ENCODE measurements around the gene STXBP1.

The STXBP1 gene

DNA sequence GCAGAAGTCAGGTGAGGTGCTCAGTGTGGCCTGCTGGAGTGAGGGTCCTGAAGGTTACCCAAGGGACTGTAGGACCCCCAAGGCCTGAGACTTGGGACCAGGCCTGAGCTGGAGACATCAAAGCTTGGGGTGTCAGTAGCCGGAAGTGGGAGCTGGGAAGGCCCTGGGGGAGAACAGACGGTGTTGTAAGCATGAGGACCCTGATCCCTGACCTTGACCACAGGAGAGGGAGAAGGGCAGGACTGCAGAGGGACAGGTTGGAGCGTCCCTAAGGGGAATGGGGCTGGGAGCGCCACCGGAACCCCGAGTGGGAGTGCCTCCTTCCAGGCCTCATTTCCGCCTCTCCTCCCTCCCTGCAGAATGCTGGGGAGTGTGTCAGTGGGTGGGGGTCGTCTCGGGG lies 104.3 kb downstream of the STXBP1 start:
- no peak for DNase-seq

DNA sequence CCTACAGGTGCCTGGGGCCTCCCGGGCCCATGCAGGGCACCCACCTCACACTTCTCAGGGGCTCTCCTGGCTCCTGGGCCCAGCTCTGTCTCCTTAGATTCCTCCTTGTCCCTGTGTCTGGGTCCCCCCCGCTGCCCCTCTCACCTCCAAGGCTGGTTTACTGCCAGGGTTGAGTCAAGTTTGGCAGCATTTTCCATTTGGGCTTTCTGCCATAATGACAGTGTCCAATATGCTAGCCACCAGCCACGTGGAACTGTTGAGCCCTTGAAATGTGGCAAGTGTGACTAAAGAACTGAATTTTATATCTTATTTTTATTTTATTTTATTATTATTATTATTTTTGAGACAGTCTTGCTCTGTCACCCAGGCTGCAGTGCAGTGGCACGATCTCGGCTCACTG lies 105.7 kb downstream of the STXBP1 start:
- DNase-seq, result peak; percentile 41

DNA sequence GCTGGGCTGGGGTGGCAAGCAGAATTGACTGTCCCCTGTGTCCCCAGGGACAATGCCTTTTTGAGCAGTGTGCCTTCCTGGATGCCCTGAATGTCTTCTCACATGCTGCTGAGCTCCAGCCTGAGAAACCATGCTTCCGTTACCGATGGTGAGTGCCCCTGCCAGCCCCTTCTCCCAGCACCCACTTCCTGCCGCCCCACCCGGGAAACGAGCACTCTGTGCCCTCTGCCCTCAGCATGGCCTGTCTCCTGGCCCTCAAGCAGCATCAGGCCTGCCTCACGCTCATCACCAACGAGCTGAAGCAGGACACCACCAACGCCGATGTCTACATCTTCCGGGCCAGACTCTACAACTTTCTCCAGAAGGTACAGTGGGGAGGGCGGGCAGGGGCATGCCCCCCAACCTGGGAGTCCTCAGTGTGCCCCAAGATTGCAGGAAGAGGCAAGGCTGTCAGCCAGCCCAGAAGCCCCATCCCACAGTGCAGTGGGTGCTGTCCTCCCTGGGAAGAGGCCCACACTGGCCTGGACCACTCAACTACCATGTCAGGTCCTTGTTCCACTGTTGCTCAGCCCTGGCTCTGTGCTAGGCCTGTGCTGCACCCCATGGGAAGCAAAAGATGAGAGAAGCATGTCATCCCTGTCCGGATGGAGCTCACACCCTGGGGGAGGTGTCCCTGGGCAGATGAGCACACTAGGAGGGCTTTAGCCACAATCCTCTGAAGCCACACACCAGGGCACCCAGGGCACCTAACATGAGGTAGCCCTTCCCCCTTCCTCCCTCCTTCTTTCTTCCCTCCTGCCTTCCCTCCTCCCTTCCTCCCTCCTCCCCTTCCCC lies 108.2 kb downstream of the STXBP1 start:
- DNase-seq, result no peak

DNA sequence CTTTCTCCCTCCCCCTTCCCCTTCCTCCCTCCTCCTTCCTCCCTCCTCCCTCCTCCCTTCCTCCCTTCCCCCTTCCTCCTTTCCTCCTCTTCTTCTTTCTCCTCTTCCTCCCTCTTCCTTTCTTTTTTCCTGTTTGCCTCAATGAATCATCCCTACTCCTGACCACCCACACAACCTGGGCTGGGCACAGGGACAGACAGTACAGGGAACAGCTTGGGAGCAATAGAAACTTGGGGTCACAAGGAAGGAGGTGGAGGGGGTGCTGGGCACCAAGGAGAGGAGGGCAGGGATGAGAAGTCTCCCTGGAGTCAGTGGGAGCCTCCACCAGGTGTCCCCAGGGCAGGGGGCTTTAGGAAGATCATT lies 108.8 kb downstream of the STXBP1 start:
- DNase-seq, result no peak

DNA sequence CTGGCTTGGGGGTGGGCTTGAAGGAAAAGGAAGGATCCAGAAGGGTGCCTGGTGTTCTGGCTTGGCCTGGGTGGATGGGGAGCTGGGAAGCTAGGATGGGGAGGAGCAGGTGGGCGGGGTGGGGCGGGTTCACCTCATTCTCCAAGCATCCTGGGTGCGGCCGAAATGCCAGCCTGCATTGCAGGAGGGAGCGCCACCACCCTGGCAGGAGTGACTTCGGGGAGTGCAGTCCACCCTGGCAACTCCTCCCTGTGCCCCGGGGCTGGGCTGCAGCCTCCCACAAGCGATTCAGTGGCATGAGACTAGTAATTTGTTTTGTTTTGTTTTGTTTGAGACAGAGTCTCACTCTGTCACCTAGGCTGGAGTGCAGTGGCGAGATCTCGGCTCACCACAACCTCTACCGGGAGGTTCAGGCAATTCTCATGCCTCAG lies 109.3 kb downstream of the STXBP1 start:
- no peak for DNase-seq

DNA sequence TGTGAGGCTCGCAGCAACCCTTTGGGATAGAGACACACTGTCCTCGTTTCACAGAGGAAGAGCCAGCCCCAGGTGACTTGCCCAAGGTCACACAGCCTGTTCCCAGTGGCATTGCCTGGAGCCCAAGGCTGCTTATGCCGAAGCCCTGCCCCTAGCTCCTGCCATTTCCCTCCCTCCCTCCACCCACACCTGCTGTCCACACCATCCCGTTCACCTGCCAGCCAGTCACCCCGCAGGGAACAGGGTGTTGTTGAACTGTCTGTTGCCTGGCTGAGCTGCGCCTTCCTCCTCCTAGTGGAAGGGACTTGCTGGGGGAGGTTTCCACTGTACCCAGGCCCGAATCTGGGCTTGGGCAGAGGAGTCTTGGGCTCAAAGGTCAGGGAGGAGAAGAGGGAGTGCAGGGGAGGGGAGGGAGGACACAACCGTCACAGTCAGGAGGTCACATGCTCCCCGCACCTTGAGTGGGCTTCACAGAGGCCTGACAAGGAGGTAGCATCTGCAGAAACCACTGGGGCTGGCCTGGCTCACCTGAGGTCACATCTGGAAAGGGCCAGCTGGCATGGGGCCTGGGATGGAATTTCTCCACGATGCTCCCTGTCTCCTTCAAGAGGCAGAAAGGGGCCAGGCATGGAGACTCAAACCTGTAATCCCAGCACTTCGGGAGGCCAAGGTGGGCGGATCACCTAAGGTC lies 110.1 kb downstream of the STXBP1 start:
- DNase-seq, result no peak

DNA sequence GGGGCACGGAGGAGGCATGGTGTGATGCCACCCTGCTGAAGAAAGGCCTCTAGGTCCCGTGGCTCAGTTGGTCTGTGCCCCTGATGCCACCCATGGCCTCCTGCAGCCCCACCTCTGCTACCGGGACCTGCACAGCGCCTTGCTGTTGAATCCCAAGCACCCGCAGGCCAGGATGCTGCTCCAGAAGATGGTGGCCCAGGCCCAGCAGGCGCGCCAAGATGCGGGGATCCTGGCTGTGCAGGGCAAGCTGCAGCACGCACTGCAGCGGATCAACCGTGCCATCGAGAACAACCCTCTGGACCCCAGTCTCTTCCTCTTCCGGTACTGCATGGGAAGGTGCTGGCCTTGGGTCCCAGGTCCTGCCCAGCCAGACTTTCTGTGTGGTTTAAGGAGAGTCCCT lies 110.9 kb downstream of the STXBP1 start:
- DNase-seq, result no peak

DNA sequence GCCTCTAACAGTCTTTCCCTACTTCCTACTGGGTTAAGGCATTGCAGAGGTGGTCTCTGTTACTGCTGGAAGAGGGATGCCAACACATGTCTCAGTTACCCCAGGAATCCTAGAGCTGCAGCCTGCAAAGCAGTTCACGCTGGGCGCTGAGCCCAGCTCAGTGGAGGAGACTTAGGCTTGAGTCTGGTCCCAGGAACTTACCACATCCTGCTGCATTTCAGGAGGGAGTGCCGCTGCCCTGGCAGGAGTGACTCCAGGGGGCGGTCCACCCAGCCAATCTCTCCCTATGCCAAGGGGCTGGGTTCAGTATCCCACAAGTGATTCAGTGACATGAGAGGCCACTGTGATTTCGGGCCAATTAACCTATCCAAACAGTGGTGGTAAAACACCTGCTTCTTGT lies 111.4 kb downstream of the STXBP1 start:
- peak; percentile 79 for DNase-seq

DNA sequence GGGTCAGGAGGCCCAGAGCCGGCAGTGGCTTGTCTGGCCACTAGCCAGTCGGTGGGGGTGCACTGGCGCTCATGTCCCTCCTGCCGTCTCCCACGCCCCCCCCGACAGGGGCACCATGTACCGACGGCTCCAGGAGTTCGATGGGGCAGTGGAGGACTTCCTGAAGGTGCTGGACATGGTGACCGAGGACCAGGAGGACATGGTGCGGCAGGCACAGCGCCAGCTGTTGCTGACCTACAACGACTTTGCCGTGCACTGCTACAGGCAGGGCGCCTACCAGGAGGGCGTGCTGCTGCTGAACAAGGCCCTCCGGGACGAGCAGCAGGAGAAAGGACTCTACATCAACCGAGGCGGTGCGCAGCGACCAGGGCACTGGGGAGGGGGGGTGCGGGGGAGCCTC lies 111.9 kb downstream of the STXBP1 start:
- DNase-seq, result peak; percentile 46

DNA sequence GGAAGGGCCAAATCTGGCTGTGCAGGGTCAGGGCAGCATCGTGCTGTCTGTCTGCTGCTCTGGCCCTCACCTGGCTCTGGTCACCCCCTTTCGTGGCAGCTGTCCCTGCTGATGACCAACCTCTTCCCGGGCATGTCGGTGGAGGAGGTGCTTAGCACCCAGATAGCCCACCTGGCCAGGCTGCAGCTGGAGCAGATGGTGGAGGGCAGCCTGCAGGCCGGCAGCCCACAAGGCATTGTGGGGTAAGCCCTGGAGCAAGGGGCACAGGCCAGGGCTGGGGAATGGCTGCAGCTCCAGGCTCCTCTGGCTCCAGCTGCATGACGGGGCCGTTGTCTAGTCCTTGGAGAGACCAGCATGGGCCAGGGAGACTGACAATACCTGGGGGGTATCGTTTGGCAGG lies 114.8 kb downstream of the STXBP1 start:
- DNase-seq, result no peak

DNA sequence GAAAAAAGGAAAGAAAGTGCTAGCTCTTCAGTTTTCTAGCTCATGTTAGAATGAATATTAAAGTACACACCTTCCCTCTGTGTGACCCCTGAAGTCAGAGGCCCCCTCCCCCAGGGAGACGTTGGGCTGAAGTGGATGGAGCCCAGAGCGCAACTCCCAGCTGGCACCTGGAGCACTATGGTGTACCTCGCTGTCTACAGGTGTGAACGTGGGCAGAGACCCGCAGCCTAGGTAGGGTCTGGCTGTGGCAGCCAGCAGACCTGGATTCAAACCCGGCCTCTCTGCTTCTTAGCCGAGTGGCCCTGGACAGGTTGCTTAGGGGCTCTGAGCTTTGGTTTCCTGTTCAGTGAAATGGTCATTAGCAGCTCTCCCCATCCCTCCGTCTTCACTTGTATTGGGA lies 116.7 kb downstream of the STXBP1 start:
- DNase-seq, result no peak

DNA sequence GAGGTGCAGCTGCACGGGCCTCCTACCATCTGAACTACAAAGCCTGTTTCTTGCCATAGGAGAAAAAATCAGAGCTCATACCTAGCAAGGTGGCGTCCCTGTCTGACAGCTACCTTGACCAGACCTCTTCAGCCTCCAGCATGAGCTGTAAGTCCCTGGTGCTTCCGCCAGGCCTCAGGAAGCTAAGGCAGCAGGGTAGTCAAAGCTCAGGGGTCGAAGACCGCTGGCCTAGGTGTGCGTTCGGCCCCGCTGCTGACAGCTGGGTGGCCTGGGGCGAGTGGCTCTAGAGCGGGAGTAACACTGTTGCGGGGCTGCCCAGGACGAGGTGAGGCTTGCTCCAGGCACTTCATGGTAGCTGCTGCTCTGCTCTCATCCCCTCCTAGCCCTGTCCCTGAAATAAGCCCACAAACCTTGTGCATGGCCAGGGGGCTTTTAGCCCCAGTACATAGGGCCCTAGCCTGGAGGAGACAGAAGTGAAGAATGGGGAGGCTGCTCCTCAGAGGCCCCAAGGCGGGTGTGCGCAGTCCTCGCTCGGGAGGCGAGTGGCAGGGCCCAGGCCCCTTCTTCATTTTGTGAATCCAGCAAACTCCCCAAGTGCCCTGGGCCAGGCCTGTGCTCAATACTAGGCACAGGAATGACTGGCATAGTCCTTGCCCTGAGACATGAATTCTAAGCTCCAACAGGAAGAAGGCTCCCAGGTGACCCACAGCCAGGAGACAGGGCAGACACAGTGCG lies 117.6 kb downstream of the STXBP1 start:
- DNase-seq, result no peak

DNA sequence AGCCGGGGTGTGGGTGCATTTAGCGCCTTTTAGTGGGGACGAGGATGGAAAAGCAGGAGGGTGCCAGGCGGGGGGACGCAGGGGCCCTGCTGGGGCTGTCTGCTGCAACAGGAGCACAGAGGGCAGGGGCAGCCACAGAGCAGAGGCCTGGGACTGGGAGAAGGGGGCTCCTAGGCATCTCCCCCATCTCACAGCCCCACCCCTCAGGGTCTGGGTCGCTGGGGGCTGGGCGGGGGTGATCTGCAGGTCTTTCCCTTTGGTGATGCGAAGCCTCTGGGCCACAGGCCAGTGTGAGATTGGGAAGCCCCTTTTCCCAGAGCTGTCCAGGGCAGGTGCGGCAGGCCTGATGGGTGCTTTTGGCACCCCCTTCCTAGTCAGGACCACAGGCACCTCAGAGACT lies 118.2 kb downstream of the STXBP1 start:
- DNase-seq, result no peak

DNA sequence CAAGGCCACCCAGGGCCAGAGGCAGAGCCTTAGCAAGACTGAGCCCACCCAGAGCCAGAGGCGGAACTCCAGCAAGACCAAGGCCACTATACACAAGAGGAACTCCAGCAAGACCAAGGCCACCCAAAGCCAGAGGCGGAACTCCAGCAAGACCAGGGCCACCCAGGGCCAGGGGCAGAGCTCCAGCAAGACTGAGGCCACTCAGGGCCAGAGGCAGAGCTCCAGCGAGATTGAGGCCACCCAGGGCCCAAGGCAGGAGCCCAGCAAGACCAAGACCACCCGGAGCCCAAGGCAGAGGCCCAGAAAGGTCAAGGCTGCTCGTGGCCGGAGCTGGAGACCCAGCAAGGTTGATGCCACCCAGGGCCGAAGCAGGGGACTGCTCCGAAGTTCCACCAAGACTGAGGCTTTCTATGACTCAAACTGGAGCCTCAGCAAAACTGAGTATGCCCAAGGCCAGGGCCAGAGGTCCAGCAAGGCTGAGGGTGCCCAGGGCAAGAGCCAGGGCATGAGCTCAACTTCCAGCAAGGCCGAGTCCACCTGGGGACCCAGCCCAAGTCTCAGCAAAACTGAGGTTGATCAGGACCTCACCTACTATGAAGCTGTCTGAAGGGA lies 118.8 kb downstream of the STXBP1 start:
- no peak for DNase-seq

DNA sequence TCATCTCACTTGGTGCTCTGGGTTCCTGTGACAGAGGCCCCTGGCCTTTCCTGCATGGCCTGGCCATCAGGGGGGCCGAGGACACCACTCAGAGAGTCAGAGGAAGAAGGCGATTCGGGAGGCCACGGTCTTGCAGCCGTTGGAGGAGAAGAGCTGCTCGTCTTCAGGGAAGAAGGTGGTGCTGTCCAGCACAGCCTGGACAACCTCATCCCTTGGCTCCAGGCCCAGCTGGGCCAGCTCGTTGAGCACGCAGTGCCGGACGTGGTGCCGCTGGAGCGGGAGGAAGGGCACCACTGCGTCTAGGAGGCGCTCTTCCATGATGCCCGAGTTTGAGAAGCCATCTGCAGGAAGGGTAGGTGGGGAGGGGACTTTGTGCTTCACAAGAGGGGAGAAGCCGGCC lies 119.9 kb downstream of the STXBP1 start:
- DNase-seq, result no peak

DNA sequence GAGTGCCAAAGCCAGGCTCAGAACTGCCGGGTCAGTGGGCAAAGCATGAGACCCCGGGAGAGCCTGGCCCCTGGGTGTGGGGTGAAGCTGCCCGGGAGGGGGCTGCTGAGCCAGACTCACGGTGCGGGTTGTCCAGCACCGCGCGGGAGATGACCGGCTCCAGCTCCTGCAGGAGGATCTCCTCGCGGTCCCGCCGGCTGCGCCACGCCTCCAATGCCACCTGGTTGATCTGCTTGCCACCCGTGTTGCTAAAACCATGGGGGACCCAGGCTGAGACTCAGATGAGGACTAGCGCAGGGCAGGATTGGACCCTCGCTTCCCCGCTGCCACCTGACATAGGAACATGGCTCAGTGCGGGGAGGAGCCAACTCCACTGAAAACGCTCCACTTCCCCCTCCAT lies 120.4 kb downstream of the STXBP1 start:
- no peak for DNase-seq

DNA sequence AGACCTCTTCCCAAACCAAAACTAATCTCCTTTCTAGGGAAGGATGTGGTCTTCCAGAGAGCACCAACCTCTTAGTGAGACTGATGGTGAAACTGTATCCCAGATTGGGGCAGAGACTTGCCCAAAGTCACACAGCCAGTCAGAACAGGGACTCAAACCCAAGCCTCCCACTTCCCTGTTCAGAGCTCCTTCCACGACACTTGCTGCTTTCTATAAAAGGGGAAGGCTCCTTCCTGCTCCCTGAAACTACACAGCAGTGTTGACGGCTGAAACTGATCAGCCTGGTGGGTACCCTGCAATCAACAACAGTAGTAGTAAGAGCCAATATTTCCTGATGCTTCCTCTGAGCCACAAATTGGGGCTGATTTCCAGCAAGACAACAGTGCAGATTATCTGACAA lies 121.5 kb downstream of the STXBP1 start:
- no peak for DNase-seq

DNA sequence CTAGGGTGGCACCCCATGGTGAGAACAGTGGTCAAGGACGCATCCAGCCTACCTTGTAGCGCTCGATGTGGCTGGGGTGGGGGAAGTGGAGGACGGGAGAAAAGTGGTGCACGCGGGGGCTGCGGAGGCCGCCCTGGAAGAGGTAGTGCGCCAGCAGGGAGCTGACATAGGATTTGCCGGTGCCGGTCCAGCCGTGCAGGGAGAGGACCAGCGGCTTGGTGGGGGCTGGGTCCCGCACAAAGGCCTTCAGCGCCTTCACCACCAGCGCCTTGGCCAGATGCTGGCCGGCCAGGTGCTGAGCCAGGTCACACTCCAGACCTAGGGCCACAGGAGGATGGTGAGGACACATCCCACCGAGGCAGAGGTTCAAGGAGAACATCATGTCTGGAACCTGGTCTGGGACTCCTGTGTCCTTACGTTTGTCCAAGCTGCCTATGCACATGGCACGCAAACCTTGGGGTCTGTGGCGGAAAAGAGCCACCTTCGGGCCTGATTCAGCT lies 122.2 kb downstream of the STXBP1 start:
- no peak for DNase-seq

DNA sequence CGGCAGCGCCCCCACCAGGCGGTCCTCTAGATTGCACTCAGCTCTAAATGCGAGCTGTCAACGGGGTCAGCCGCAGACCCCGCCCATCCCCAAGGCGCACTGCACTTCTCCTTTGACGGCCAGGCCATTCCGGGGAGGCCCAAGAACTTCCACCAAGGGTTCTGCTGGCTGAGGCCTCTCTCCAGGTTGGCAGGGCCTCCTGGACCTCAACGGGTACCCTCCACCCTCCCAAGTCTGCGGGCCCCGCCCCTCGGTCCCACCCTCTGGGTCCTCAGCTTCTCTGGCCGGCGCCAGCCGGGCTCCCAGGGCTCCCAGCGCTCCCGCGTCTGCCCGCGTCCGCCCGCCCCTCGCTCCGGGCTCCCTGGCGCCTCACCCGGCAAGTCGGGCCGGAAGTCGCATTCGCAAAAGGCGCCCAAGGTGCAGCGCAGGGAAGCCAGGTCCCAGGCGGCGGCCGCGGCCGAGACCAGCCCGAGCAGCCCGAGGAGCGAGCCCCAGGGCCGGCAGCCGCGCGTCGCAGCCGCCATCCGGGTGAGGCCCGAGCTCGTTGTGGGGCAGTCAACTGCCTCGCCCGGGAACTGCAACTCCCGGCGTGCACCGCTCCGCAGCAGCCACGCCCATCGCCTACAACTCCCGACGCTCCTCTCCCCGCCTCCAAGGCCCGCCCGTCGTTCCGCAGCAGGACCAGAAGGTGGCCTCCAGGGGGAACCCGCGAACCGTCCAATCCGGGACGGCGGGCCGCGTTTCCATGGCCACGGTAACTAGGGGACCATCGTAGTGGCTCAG lies 122.9 kb downstream of the STXBP1 start, which contains the start of gene TOR2A:
Gene TOR2A, minus strand, starts transcription at position 548 of the 783 bp plus-strand sequence. Its CDS starts 24 bp downstream, at position 524.
- DNase-seq, result peak; percentile 98

DNA sequence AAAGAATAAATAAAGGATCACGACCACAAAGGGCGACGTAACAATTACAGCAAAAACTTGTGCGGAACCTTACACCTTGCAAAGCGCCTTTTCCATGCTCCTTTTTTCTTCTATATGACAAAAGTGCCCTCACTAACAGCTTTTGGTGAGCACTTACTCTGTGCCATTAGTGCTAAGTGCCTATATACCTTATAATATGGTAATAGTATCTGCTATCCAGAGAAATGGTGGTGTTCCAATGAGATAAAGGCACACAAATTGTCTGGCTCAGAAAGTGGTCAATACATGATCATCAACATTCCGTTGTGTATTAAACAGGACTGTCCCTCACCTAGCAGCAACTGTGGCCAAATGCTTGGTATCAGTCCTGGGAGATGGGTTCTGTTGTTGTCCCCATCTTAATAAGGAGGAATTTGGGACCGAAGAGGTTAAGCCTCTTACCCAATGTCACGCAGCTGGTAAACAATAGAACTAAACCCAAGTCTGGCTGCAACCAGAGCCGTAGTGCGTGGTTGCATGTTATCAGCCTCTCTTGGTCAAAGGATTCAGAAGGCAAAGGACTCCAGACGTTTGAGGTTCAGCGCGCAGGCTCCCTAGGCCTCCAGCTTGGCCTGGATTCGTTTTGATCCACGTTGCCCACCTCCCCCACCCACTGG lies 123.6 kb downstream of the STXBP1 start:
- no peak for DNase-seq

DNA sequence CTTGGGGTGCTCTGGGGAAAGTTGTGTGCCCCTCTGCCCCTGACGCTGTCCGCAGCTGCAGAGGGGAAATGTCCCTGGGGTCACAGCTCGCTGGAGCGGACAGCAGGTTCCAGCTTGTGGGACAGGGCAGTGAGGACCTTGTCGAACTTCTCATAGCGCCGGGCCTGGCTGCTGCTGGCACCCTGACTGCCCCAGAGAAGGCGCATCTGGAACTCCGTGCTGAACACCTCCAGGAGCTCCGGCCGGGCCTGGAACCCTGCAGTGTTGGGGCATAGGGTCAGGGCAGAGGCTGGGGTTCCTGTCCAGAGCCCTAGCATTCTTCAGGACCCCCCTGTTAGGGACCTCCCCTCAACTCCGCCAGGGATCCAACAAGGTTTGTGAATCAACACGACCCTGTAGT lies 126.6 kb downstream of the STXBP1 start:
- no peak for DNase-seq
